HG02970 (cell line): ENCODE measurements around the gene NUDT3.

Experiments used
- ATAC-seq: cut with Tn5 transposase; IDR thresholded peaks from one replicate; pipeline ENCODE4 v1.9.1; 2021; ENCODE audit warnings: mild to moderate bottlenecking, moderate library complexity, moderate number of reproducible peaks; ENCODE audit not compliant: unreplicated experiment, low FRiP score

Gene NUDT3

GRCh38 chr6:34300332-34300751 is 92.1 kb downstream of the NUDT3 start:
- no peak for ATAC-seq

GRCh38 chr6:34298941-34299340 is 93.5 kb downstream of the NUDT3 start:
- ATAC-seq, result no peak

- ATAC-seq, result peak; percentile 80
Observed at GRCh38 chr6:34295721-34296120, 96.7 kb downstream of the NUDT3 start.

GRCh38 chr6:34292954-34293353 is 99.5 kb downstream of the NUDT3 start:
- ATAC-seq, result no peak

GRCh38 chr6:34289137-34289536 is 103.3 kb downstream of the NUDT3 start:
- ATAC-seq, result no peak

- no peak for ATAC-seq
Observed at GRCh38 chr6:34288581-34288980, 103.9 kb downstream of the NUDT3 start.

- no peak for ATAC-seq
Observed at GRCh38 chr6:34285448-34286164, 106.9 kb downstream of the NUDT3 start.

- ATAC-seq, result no peak
Observed at GRCh38 chr6:34284563-34285447, 107.7 kb downstream of the NUDT3 start.

GRCh38 chr6:34281702-34282334 is 110.7 kb downstream of the NUDT3 start:
- no peak for ATAC-seq

GRCh38 chr6:34280216-34280615 is 112.3 kb downstream of the NUDT3 start:
- no peak for ATAC-seq

- ATAC-seq, result no peak
Observed at GRCh38 chr6:34278833-34279232, 113.6 kb downstream of the NUDT3 start.

- ATAC-seq, result no peak
Observed at GRCh38 chr6:34277763-34278112, 114.7 kb downstream of the NUDT3 start.

- ATAC-seq, result no peak
Observed at GRCh38 chr6:34276881-34277762, 115.3 kb downstream of the NUDT3 start.

- no peak for ATAC-seq
Observed at GRCh38 chr6:34276191-34276590, 116.3 kb downstream of the NUDT3 start.

- ATAC-seq, result no peak
Observed at GRCh38 chr6:34275128-34275804, 117.2 kb downstream of the NUDT3 start.

GRCh38 chr6:34274129-34274528 is 118.3 kb downstream of the NUDT3 start:
- ATAC-seq, result no peak

- no peak for ATAC-seq
Observed at GRCh38 chr6:34273242-34273805, 119.1 kb downstream of the NUDT3 start.

GRCh38 chr6:34272013-34272926 is 120.2 kb downstream of the NUDT3 start:
- ATAC-seq, result no peak
